Cardiac fibroblast (primary cell): ENCODE data around the gene STARD3NL.
"Not testable (repeated sequence)": the region's sequence is repeated elsewhere in the genome, so short reads cannot be mapped to it uniquely, and the experiment has no call there.

Source experiments
- DNase-seq, 2 donors: peaks; one replicate each; pipeline versions ENCODE4 v3.0.0 to v3.0.0-alpha.2; 2010; ENCODE audit warnings: low read depth in 2 of 2
- H3K4me3 ChIP-seq, 2 donors: replicated peaks in 1 of 2; 1 replicate in 1 of 2; 2 replicates in 1 of 2; pipeline ENCODE4 v1.5.1; 2011; ENCODE audit warnings: low read depth in 2 of 2, low read length in 2 of 2, mild to moderate bottlenecking in 2 of 2, moderate library complexity in 1 of 2
- CTCF ChIP-seq: IDR thresholded peaks from one replicate; pipeline ENCODE4 v1.5.1; 2011; ENCODE audit warnings: low read depth, mild to moderate bottlenecking, low read length, inconsistent platforms

Gene STARD3NL

GRCh38 chr7:38244516-38244915, 66.5 kb downstream of the STARD3NL start:
- no peak overlapping the region for H3K4me3 ChIP-seq
- TF ChIP-seq CTCF, result no peak
- DNase-seq, result no peak

- no peak for DNase-seq
- no peak for TF ChIP-seq CTCF
- H3K4me3 ChIP-seq, result no peak overlapping the region
These were observed 67.4 kb downstream of the STARD3NL start for GRCh38 chr7:38245409-38245977.

GRCh38 chr7:38248069-38248567, 70.1 kb downstream of the STARD3NL start:
- no peak overlapping the region for H3K4me3 ChIP-seq
- no peak for TF ChIP-seq CTCF
- no peak for DNase-seq

GRCh38 chr7:38249849-38250248, 71.8 kb downstream of the STARD3NL start:
- DNase-seq, result not testable (repeated sequence)

GRCh38 chr7:38257350-38257677, 79.3 kb downstream of the STARD3NL start:
- H3K4me3 ChIP-seq, result no peak overlapping the region
- TF ChIP-seq CTCF, result no peak
- no peak for DNase-seq

More at GRCh38 chr7:38249849-38250248, 71.8 kb downstream of the STARD3NL start:
- not testable (repeated sequence) for H3K4me3 ChIP-seq

GRCh38 chr7:38259157-38259556, 81.1 kb downstream of the STARD3NL start:
- DNase-seq, H3K4me3 ChIP-seq: not testable (repeated sequence)

- not testable (repeated sequence) for DNase-seq, H3K4me3 ChIP-seq
These were observed 83.6 kb downstream of the STARD3NL start for GRCh38 chr7:38261601-38262000.

- not testable (repeated sequence) for H3K4me3 ChIP-seq, DNase-seq
These were observed 84.0 kb downstream of the STARD3NL start for GRCh38 chr7:38262026-38262425.

GRCh38 chr7:38262545-38262944, 84.5 kb downstream of the STARD3NL start:
- DNase-seq, result no peak
- no peak overlapping the region for H3K4me3 ChIP-seq
- TF ChIP-seq CTCF, result no peak

GRCh38 chr7:38263274-38263673, 85.2 kb downstream of the STARD3NL start:
- not testable (repeated sequence) for DNase-seq, H3K4me3 ChIP-seq

- not testable (repeated sequence) for H3K4me3 ChIP-seq
These were observed 86.6 kb downstream of the STARD3NL start for GRCh38 chr7:38264602-38265001.

GRCh38 chr7:38265958-38266357, 87.9 kb downstream of the STARD3NL start:
- H3K4me3 ChIP-seq, DNase-seq: not testable (repeated sequence)

More at GRCh38 chr7:38264602-38265001, 86.6 kb downstream of the STARD3NL start:
- not testable (repeated sequence) for DNase-seq

GRCh38 chr7:38269704-38270346, 91.8 kb downstream of the STARD3NL start:
- not testable (repeated sequence) for DNase-seq

More at GRCh38 chr7:38269704-38270346, 91.8 kb downstream of the STARD3NL start:
- H3K4me3 ChIP-seq, result not testable (repeated sequence)
